ENCODE results near the gene MYH3.

Gene MYH3

DNA sequence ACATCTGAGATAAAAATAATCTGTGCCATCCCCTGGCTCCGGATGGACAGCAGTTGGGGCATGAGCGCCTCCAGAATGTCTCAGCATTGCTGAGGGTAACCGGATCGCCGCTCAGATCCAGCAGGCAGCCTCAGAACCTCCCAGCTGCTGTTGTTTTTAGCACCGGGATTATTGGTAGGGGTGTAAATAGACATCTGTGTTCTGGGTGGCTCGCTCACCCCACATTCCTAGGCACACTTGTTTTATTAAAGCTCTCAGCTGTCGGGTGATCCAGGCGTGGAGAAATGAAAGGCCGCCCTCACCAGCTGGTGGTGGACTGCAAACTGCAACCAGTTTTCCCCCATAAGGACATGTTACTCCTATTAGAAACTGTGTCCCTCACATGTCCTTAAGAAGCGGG is 32.1 kb downstream of the MYH3 start:
- H3K4me3 ChIP-seq (replicated peaks; ENCODE audit: low read depth, low read length), result no peak overlapping the region
- DNase-seq (ENCODE audit: extremely low read depth, low read depth), result no peak
- TF ChIP-seq, protein P1, sequence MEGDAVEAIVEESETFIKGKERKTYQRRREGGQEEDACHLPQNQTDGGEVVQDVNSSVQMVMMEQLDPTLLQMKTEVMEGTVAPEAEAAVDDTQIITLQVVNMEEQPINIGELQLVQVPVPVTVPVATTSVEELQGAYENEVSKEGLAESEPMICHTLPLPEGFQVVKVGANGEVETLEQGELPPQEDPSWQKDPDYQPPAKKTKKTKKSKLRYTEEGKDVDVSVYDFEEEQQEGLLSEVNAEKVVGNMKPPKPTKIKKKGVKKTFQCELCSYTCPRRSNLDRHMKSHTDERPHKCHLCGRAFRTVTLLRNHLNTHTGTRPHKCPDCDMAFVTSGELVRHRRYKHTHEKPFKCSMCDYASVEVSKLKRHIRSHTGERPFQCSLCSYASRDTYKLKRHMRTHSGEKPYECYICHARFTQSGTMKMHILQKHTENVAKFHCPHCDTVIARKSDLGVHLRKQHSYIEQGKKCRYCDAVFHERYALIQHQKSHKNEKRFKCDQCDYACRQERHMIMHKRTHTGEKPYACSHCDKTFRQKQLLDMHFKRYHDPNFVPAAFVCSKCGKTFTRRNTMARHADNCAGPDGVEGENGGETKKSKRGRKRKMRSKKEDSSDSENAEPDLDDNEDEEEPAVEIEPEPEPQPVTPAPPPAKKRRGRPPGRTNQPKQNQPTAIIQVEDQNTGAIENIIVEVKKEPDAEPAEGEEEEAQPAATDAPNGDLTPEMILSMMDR (IDR thresholded peaks at IDR 0.05; ENCODE audit: low read depth, low read length, missing control alignments), result no peak

DNA sequence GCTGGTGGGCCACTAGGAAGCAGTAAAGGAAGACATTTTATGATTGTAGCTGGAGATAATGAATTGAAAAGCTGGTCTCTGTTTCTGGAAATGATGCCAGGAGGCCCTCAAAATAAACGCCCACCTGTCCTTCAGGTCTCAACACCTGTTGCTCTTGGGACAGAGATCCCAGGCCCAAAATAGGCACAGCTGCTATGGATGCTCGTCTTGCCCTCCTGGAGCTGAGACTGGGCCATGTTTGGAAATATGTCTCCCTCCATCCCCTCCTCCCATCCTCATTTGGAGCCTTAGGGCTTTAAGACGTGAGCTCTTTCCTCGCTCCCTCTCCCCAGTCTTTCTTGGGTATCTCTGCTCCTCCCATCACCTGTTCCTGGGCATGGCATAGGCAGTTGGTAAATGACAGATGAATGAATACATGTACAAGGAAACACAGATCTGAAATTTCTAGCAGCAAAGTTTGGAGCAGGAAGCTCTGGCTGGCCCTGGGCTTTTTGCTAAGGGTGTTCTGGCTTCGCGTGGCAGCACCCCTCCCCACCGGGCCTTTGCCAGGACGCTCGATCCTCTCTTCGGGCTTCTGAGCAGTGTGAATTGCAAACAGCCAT is 33.3 kb downstream of the MYH3 start:
- no peak for DNase-seq (ENCODE audit: extremely low read depth, low read depth)
- TF ChIP-seq, protein P1 (IDR thresholded peaks at IDR 0.05; ENCODE audit: low read depth, low read length, missing control alignments), result no peak
- H3K4me3 ChIP-seq (replicated peaks; ENCODE audit: low read depth, low read length), result no peak overlapping the region

DNA sequence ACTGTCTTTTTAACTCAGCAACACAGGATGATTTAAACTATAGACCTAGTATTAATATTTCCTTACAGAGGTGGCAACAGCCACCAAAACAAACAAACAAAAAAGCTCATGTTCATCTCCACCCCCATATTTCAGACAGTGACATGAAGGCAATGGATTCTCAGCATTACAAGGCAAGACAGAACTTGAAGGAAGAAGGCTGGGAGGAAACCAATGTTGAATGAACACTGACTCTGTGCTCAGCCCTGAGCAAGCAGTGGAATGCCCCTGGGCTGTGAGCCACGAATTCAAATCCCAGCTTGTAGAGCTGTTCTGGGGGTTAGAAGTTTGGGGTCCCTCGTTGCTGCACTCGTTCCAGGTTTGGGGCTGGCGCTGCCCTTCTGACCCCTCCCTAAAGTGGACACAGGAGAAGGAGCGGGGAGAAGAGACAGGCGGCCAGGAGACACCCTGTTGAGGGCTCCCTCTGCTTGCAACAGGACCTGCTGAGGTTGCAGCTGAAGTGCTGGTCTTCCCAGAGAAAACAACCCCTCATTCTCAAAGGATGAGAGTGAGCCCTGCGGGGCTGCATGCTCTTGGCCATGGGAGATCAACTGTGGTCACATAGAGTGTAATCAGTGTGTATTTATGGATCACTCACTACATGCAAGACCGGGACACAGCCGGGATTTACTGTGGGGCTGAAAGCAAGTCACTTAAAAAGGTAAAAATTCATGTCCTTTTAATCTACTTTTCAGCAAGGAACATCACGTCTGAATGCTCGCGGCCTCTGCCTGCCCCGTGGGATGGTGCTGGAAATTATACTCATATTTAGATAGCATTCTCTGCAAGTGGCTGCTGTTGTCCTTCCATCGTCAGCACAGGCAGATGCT is 34.3 kb downstream of the MYH3 start:
- no peak overlapping the region for H3K4me3 ChIP-seq (replicated peaks; ENCODE audit: low read depth, low read length)
- no peak for DNase-seq (ENCODE audit: extremely low read depth, low read depth)
- TF ChIP-seq, protein P1 (IDR thresholded peaks at IDR 0.05; ENCODE audit: low read depth, low read length, missing control alignments), result no peak

DNA sequence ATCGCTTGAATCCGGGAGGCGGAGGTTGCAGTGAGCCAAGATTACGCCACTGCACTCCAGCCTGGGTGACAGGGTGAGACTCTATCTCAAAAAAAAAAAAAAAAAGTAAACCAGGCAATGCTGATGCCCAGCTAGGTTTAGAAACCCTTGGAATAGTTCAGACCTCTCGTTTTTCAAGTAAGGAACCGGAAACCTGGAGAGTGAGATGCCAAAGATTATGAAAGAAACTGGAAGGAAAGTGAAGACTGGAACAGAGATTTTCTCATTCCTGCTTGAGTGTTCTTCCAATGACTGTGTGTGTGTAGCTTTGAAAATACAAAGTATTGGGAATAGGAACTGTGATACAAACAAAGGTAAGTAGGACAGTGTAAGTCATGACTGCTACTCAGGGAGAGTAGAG is 35.7 kb downstream of the MYH3 start:
- no peak for DNase-seq (ENCODE audit: extremely low read depth, low read depth)
- TF ChIP-seq, protein P1 (IDR thresholded peaks at IDR 0.05; ENCODE audit: low read depth, low read length, missing control alignments), result no peak
- H3K4me3 ChIP-seq (replicated peaks; ENCODE audit: low read depth, low read length), result no peak overlapping the region

DNA sequence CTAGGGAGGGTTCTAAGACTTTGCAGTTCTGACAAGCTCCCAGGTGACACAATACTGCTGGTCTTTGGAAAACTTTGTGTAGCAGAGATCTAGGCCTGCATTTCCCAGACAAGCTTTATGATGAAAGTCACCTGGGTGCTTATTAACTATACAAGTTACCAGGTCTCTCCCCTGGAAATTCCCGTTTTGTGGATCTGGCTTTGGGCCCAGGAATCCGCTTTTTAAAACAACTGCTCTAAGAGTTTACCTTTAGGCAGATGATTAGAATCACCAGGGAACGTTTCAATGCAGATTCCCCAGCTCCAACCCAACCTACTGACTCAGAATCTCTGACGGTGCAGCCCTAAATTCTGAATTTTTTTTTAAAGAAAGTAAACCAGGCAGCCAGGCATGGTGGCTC is 36.3 kb downstream of the MYH3 start:
- TF ChIP-seq, protein P1 (IDR thresholded peaks at IDR 0.05; ENCODE audit: low read depth, low read length, missing control alignments), result no peak
- DNase-seq (ENCODE audit: extremely low read depth, low read depth), result no peak
- H3K4me3 ChIP-seq (replicated peaks; ENCODE audit: low read depth, low read length), result no peak overlapping the region

DNA sequence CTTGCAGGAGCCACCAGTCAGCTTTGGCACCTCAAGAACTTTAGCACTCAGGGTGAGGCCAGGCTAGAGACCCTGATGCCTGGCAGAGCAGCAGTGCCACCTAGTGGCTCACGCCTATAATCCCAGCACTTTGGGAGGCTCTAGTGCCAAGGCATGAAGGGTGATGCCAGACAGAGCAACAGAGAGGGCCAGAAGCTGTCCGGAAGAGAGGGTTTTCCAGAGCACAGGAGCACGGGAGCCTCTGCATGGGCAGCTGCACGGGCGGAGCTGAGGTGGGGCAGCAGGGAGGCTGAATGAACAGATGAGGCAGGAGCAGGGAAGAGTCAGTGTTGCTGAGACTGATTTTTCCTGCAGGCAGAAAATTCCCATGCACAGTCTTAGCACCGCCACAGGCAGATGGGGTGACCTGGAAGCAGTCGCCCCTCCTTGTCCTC is 38.9 kb downstream of the MYH3 start:
- TF ChIP-seq, protein P1 (IDR thresholded peaks at IDR 0.05; ENCODE audit: low read depth, low read length, missing control alignments), result peak; percentile 96
- peak; percentile 42 for DNase-seq (ENCODE audit: extremely low read depth, low read depth)
- no peak overlapping the region for H3K4me3 ChIP-seq (replicated peaks; ENCODE audit: low read depth, low read length)
